ENCODE results near the gene AFDN.
"Not testable (repeated sequence)": the region's sequence is repeated elsewhere in the genome, so short reads cannot be mapped to it uniquely, and the experiment has no call there.

AFDN gene

DNA sequence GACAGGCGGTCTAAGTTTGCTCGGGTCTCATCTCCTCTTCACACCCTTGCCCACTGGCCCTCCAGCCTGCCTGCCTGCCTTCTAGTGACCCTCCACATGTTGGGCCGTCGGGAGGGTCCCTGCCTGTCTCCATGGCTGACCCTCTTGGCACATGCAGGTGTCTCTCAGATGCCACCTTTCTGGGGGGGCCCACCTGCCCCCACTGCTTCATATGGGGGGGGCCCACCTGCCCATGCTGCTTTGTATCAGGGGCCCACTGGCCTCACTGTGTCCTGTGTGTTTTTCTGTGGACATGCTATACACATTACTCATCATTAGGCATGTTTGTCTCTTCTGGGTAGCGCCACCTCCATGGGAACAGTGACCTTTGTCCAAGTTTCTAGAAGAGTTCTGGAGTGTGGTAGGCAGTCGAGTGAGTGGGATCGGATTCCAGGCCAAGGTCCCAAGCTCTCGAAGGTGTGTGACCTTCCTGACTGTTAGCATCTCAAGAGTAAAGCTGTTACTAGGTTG, 130.3 kb downstream of the AFDN start:
- DNase-seq (ENCODE audit: low spot score): no peak

DNA sequence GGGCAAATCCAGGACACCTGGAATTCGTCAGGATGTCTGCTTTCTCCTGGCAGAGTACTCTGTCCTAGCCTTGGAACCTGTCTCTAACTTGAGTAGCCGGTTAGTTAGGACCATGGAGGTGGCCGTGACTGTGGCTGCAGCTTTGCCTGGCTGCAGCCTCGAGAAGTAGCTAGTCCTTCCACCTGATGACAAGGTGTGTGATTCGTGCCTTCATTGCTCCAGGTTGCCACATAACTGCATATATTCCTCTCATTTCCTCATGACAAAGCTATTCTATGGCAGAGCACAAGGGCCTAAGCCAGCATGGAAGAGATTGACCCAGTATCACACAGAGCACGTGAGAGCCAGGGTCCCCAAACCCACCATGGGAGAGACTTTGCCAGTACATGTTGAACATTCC, 130.9 kb downstream of the AFDN start:
- DNase-seq (ENCODE audit: low spot score): no peak

GRCh38 chr6:167960579-167960978, 133.9 kb downstream of the AFDN start:
- DNase-seq (ENCODE audit: low spot score): no peak

DNA sequence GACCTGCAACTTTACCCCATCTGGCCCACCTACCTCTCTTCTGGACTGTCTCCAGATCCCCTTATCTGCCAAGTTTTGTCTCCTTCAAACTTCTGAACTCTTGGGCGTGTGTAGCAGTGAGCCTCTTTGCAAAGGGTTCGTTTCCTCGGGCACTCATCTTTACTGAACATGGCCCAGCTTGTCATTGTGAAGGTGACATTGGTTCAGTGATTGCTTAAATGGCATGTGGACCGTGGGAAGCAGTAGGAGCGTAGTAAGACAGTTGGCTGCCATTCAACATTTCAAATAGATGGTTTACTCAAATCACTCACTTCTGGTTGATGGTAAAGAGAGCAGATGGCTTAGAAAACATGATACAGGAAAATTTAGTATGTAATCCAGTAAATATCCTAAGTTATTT, 136.0 kb downstream of the AFDN start:
- DNase-seq (ENCODE audit: low spot score): no peak

DNA sequence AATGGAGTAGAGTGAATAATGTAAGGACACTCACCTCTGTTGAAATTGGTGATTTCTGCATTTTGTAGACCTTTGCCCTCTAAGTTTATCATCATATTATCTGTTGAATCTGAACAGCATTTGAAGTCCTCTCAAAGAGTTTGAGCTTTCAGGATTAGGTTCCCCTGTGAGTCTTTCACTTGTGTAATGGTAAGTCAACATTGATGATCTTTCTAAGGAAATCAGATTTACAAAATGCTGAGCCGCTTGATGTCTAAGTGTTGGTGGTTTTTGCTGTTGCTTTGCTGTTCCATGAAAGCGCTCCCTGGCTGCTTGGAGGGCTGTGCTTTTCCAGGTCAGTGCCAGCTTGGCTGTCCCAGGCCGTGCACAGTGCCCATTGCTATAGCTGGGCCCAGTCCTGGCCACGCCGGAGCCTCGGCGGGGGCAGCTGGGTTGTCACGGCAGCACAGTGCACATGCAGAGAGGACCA, 136.9 kb downstream of the AFDN start:
- no peak for DNase-seq (ENCODE audit: low spot score)

DNA sequence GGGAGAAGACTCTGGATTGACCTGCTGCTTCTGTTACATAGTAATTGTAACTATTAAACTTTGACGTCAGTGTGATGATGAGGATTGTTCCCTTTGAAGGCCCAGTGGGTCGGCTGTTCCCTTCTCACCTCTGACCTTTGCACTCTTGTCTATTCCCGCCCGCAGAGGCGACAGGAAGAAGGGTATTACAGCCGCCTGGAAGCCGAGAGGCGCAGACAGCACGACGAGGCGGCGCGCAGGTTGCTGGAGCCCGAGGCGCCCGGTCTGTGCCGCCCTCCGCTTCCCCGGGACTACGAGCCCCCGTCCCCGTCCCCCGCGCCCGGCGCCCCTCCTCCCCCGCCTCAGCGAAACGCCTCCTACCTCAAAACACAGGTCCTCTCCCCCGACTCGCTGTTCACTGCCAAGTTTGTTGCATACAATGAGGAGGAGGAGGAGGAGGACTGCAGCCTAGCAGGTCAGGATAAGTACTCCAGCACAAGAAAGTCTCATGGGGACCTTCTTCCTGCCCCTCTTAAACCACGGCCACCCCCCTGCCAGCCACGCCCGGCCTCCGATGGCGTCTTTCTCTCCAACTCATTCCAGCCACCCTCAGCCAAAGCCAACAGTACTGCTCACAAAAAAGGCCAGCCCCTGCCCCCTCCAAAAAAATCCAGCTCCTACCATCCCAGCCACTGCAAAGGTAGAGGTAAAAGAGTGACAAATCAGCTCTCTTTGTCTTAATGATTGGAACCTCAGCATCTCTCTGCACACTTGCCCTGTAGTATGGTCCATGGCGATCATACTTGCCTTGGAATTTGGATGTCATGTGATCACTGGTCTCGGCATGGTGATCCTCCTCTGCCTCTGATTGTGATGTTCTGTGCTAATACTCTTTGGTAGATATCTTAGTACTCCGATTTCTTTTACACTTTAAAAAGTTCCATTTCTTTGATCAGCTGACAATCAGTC, 139.2 kb downstream of the AFDN start:
- DNase-seq (ENCODE audit: low spot score): no peak

DNA sequence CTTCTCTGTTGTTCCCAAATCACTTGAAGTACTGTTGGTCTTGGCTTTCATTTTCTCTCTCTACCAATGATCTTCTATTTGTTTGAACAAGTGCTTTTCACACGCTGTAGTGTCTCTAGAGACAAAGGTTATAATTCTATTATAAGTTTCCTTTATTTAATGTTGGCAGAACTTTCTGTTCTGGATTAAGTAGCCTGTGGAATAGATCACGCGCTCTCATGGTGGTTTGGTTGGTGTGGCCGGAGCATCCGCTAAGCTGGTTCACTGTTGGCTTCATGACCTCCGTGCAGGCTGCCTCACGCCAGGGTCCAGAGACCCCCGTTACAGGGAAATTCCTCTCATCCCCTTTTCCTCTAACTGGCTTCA, 139.8 kb downstream of the AFDN start:
- no peak for DNase-seq (ENCODE audit: low spot score)

DNA sequence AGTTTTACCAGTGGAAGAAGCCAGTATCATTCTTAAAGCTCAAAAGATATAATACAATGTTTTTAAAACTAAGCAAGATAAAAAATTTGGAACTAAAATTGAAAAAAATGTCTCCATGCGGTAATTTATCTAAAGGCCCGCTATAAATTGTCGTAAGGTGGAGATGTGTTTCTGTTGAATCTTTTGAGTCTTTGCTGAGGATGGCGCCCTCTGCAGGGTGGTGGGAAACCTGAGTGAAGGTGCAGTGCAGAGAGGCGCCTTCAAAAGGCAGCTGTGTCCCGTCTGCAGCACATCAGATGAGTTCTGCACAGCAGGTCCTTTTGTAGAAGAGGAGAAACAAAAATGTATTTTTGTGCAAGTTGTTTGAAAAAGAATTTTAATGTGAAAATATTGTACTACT, 141.4 kb downstream of the AFDN start:
- no peak for DNase-seq (ENCODE audit: low spot score)

DNA sequence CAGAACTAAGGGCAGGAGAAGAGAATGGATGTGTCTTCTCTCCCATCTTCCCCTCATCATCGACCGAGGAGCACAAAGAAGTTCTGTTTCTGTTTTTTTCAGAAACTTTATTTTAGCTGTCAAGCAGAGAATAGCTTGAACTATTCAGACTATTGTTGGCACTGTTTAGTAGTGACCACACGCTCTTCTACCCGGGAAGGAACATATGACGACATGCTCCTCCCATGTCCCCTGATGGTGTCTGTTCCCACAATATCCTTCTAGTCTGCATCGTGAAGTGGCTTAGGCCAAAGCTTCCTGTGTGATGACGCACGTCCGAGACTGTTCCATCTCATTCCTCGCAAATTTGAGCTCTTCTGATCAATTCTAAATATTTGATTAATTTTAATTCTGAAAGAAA, 143.5 kb downstream of the AFDN start:
- no peak for DNase-seq (ENCODE audit: low spot score)

- DNase-seq (ENCODE audit: low spot score): no peak
These were observed 145.5 kb downstream of the AFDN start for GRCh38 chr6:167972193-167972592.

GRCh38 chr6:167973148-167973885, 146.6 kb downstream of the AFDN start:
- no peak for DNase-seq (ENCODE audit: low spot score)

- DNase-seq (ENCODE audit: low spot score): no peak
These were observed 148.1 kb downstream of the AFDN start for GRCh38 chr6:167974640-167975344.

- DNase-seq (ENCODE audit: low spot score): no peak
These were observed 148.7 kb downstream of the AFDN start for GRCh38 chr6:167975458-167975857.

DNA sequence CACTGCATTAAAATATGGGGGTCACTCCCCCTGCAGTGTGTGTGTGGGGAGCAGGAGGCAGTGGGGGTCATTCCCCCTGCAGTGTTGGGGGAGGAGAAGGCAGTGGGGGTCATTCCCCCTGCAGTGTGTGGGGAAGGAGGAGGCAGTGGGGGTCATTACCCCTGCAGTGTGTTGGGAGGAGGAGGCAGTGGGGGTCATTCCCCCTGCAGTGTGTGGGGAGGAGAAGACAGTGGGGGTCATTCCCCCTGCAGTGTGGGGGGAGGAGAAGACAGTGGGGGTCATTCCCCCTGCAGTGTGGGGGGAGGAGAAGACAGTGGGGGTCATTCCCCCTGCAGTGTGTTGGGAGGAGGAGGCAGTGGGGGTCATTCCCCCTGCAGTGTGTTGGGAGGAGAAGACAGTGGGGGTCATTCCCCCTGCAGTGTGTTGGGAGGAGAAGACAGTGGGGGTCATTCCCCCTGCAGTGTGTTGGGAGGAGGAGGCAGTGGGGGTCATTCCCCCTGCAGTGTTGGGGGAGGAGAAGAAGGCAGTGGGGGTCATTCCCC, 149.5 kb downstream of the AFDN start:
- DNase-seq (ENCODE audit: low spot score): not testable (repeated sequence)

- DNase-seq (ENCODE audit: low spot score): no peak
These were observed 150.0 kb downstream of the AFDN start for GRCh38 chr6:167976708-167977107.

GRCh38 chr6:167977717-167978467, 151.2 kb downstream of the AFDN start:
- DNase-seq (ENCODE audit: low spot score): no peak

- DNase-seq (ENCODE audit: low spot score): no peak
These were observed 151.9 kb downstream of the AFDN start for GRCh38 chr6:167978607-167979006.

DNA sequence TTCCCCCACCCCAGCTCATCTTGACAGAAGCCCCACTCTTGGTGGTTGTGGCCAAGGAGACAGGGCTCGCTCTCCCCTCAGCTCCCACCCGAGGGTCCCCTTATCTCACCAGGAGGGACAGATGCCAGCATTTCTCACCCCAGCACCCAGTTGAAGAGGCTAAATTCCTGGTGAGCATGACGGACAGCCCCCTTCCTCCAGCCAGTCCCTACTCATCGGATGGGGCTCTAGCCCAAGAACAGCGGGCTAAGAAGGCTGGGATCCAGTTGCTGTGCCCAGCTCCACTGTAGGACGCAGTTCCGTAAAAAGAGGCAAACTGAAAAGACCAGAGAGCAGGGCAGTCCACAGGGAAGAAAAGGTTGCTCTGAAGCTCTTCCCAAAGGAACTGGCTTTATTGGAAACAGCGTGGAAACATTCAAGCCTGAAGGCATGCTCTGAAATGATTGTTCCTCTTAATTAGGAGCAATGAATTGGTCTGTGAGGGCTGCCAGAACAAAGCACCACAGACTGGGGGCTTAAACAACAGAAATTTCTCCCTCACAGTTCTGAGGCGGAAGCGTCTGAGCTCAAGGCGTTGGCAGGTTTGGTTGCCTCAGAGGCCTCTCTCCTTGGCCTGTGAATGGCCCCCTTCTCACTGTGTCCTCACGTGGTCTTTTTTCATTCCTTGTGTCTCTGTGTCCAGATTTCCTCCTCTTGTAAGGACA, 152.9 kb downstream of the AFDN start:
- no peak for DNase-seq (ENCODE audit: low spot score)

- DNase-seq (ENCODE audit: low spot score): no peak
These were observed 154.3 kb downstream of the AFDN start for GRCh38 chr6:167980911-167981580.

DNA sequence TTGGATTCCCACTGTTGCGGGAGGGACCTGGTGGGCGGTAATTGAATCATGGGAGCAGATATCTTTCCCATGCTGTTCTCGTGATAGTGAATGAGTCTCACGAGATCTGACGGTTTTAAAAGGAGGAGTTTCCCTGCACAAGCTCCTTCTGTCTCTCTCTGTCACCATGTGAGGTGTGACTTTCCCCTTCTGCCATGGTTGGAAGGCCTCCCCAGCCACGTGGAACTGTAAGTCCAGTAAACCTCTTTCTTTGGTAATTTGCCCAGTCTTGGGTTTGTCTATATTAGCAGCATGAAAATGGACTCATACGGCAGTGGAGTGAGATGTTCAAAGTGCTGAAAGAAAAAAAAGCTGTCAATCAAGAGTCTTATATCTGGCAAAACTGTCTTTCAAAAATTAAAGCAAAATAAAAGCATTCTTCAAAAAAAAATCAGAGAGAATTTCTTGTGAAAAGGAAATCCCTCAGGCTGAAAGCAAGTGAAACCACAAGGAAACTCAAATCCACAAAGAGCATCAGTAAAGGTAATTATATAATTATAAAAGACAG, 155.3 kb downstream of the AFDN start:
- no peak for DNase-seq (ENCODE audit: low spot score)

All from CD4-positive, alpha-beta T cell treated with Interleukin-2 at 100 ng/mL for 4 hours (primary cell).